Stimulated activated CD8-positive, alpha-beta memory T cell treated with anti-CD3 and anti-CD28 coated beads, Interleukin-4, amount 100 ng/mL, for 48 hours (primary cell): ENCODE results near the gene ETV3L.
"Not testable (repeated sequence)": the region's sequence is repeated elsewhere in the genome, so short reads cannot be mapped to it uniquely, and the experiment has no call there.

ENCODE experiments used
- DNase-seq: peaks from one replicate; pipeline ENCODE4 v3.0.0-alpha.2; 2020

ETV3L gene

DNA sequence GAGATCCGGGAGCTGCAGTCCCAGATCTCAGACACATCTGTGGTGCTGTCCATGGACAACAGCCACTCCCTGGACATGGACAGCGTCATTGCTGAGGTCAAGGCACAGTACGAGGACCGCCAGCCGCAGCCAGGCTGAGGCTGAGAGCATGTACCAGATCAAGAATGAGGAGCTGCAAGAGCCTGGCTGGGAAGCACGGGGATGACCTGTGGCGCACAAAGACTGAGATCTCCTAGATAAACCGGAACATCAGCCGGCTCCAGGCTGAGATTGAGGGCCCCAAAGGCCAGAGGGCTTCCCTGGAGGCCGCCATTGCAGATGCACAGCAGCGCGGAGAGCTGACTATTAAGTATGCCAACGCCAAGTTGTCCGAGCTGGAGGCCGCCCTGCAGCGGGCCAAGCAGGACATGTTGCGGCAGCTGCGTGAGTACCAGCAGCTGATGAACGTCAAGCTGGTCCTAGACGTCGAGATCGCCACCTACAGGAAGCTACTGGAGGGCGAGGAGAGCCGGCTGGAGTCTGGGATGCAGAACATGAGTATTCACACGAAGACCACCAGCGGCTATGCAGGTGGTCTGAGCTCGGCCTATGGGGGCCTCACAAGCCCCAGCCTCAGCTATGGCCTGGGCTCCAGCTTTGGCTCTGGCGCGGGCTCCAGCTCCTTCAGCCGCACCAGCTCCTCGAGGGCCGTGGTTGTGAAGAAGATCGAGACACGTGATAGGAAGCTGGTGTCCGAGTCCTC, 25.5 kb downstream of the ETV3L start:
- DNase-seq, result peak; percentile 63

- DNase-seq, result no peak
Measured at GRCh38 chr1:157069601-157070000, 30.0 kb downstream of the ETV3L start.

GRCh38 chr1:157059241-157059640, 40.4 kb downstream of the ETV3L start:
- not testable (repeated sequence) for DNase-seq

DNA sequence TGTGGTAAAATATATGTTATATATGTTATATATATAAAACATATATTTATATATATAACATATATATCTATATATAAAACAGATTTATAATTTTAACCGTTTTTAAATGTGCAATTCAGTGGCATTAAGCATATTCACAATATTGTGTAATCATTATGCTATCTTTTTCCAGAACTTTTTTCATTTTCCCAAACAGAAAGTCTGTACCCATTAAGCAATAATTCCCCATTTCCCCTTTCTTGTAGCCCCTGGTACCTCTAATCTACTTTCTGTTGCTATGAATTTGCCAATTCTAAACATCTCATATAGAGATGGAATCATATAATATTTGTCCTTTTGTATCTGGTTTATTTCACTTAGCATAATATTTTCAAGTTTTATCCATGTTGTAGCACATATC, 43.3 kb downstream of the ETV3L start:
- no peak for DNase-seq

GRCh38 chr1:157055729-157056128, 43.9 kb downstream of the ETV3L start:
- not testable (repeated sequence) for DNase-seq

GRCh38 chr1:157050836-157051235, 48.8 kb downstream of the ETV3L start:
- no peak for DNase-seq

DNA sequence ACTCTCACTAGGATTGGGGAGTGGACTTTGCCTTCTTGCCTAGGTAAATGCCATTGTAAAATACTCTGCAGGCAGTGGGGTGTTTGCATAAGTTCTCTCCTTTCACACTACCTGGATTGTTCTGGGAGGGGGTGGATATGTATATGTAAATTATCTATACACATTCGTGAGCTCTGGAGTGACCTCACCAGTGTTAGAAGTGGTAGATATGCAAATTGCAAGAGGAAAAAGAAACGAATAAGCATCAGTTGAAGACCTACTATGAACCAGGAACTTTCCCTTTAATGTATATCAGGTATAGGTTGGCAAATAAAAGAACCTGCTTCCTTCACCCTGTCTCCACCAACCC, 52.6 kb downstream of the ETV3L start:
- DNase-seq, result no peak

- DNase-seq, result peak; percentile 52
Measured at GRCh38 chr1:157045250-157046218, 54.1 kb downstream of the ETV3L start, which contains the start of gene ARHGEF11. ARHGEF11 (minus strand) TSS chr1:157045742; CDS start chr1:157044330, 1,412 bp downstream.

DNA sequence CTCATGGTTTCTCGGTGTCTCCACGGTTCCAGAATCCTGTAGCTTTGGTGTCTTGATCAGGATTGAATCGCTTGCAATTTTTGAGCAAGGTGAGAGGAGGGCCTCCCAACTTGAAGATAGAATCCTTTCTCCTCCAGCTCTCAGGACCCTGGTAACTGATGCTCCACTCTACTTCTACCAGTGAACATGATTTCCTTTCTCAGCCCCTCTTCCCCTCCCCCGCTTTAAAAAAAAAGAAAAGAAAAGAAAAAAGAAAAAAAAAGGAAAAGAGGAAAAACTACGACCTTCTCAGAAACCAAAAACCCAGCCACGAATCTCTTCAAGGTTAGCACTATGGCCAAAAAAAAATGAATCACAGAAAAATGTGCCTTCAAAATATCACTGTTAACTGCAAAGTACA, 55.3 kb downstream of the ETV3L start:
- DNase-seq, result no peak

- no peak for DNase-seq
Measured at GRCh38 chr1:157043685-157044084, 55.9 kb downstream of the ETV3L start.

GRCh38 chr1:157042846-157043245, 56.8 kb downstream of the ETV3L start:
- DNase-seq, result no peak
